Endothelial cell of umbilical vein (primary cell): ENCODE results near the gene UBL7. TPM values are rescaled to one million over a fixed set of nuclear protein-coding genes. Genes with fewer than 3 reads are reported as not detected.

Experiments
- BruUV-seq: library from RNA; stranded (reverse); fragments of 400-500 nt; replicated peaks from 2 replicates; lab custom pipeline; 2021; lab: Mats Ljungman, UMichigan
- CTCF ChIA-PET: fragments of 300-600, 350-600 bp; sonication (Branson Sonifier 250); formaldehyde crosslinking; loops from one replicate; lab custom pipeline; 2021; ENCODE audit warnings: antibody characterized with exemption, inconsistent platforms; lab: Charles Lee
- POLR2A ChIA-PET: fragments of 300-600, 350-600 bp; sonication (Branson Sonifier 250); formaldehyde crosslinking; loops from one replicate; lab custom pipeline; 2021; ENCODE audit warnings: antibody characterized with exemption, inconsistent platforms; lab: Charles Lee
- DNase-seq: peaks from one replicate; pipeline ENCODE4 v3.0.0-alpha.2; 2011; ENCODE audit warnings: low read depth, low spot score
- FAIRE-seq: peaks from 2 replicates; lab custom pipeline; 2011; peaks lifted over from hg19 to GRCh38; lab: Jason Lieb, UNC
- H2AFZ ChIP-seq: 2 replicates; pipeline ENCODE4 v1.6.0; 2012; ENCODE audit warnings: low read depth, low read length, control low read depth, inconsistent platforms
- H3K27ac ChIP-seq: 2 replicates; pipeline ENCODE4 v1.5.1; 2011; ENCODE audit warnings: low read depth, mild to moderate bottlenecking, control low read depth, low read length, moderate library complexity; ENCODE audit not compliant: insufficient read depth
- H3K27me3 ChIP-seq, 2 experiments: 2 replicates each; pipeline versions ENCODE4 v1.6.0 to v1.6.1; 2011; ENCODE audit warnings: low read length in 2 of 2, mixed read lengths in 1 of 2; ENCODE audit not compliant: control insufficient read depth in 2 of 2, insufficient read depth in 2 of 2
- H3K36me3 ChIP-seq, 2 experiments: 2 replicates in 1 of 2; 3 replicates in 1 of 2; pipeline ENCODE4 v1.5.1; 2011; ENCODE audit warnings: low read length in 2 of 2, mild to moderate bottlenecking in 1 of 2, moderate library complexity in 1 of 2; ENCODE audit not compliant: control insufficient read depth in 2 of 2, insufficient read depth in 2 of 2; ENCODE audit errors: extremely low read depth in 1 of 2
- H3K4me1 ChIP-seq: 3 replicates; pipeline ENCODE4 v1.5.1; 2011; ENCODE audit warnings: mild to moderate bottlenecking, low read length; ENCODE audit not compliant: control insufficient read depth, insufficient read depth; ENCODE audit errors: extremely low read depth
- H3K4me2 ChIP-seq: 2 replicates; pipeline ENCODE4 v1.6.1; 2011; ENCODE audit warnings: low read length, control low read depth, mixed read lengths; ENCODE audit not compliant: insufficient read depth
- H3K4me3 ChIP-seq, 3 experiments: fragments of 200-600 bp in 1 of 3; sonication (generic), shearing (Covaris generic) in 1 of 3; replicated peaks in 1 of 3; 2 replicates each; pipeline ENCODE4 v1.5.1; 2011 to 2016; ENCODE audit warnings: control low read depth in 3 of 3, low read length in 3 of 3, mild to moderate bottlenecking in 2 of 3, inconsistent platforms in 1 of 3, low read depth in 1 of 3, moderate library complexity in 1 of 3; ENCODE audit not compliant: insufficient read depth in 1 of 3
- H3K79me2 ChIP-seq: 2 replicates; pipeline ENCODE4 v1.6.0; 2012; ENCODE audit warnings: low read length, inconsistent platforms; ENCODE audit not compliant: control insufficient read depth, insufficient read depth
- H3K9ac ChIP-seq: replicated peaks from 2 replicates; pipeline ENCODE3; 2011; ENCODE audit warnings: low read length, control low read depth; ENCODE audit not compliant: insufficient read depth; ENCODE audit errors: extremely low read depth
- H3K9me1 ChIP-seq: replicated peaks from 3 replicates; pipeline ENCODE4 v1.6.0; 2011; ENCODE audit warnings: mild to moderate bottlenecking, low read length; ENCODE audit not compliant: control insufficient read depth, insufficient read depth; ENCODE audit errors: extremely low read depth
- H3K9me3 ChIP-seq: replicated peaks from 2 replicates; pipeline ENCODE4 v1.5.1; 2012; ENCODE audit warnings: low read length, inconsistent platforms; ENCODE audit not compliant: control insufficient read depth, insufficient read depth
- H4K20me1 ChIP-seq: replicated peaks from 2 replicates; pipeline ENCODE3; 2011; ENCODE audit warnings: mild to moderate bottlenecking, low read length; ENCODE audit not compliant: control insufficient read depth, insufficient read depth; ENCODE audit errors: extremely low read depth
- CTCF ChIP-seq, 2 donors: IDR thresholded peaks; 1 replicate in 1 of 2; 2 replicates in 1 of 2; pipeline ENCODE4 v1.5.1; 2011; ENCODE audit warnings: low read length in 2 of 2, mild to moderate bottlenecking in 2 of 2, moderate library complexity in 2 of 2, control low read depth in 1 of 2, inconsistent platforms in 1 of 2, low read depth in 1 of 2; ENCODE audit not compliant: insufficient read depth in 1 of 2; ENCODE audit errors: extremely low read depth in 1 of 2
- EZH2 ChIP-seq: IDR thresholded peaks from 2 replicates; pipeline ENCODE4 v1.6.1; 2012; ENCODE audit warnings: borderline replicate concordance, low read depth, mild to moderate bottlenecking, moderate library complexity, low read length, inconsistent platforms; ENCODE audit not compliant: severe bottlenecking
- FOS ChIP-seq: IDR thresholded peaks from 2 replicates; pipeline ENCODE4 v1.6.1; 2011; ENCODE audit warnings: mild to moderate bottlenecking, low read length, moderate library complexity, borderline replicate concordance; ENCODE audit not compliant: insufficient read depth
- GATA2 ChIP-seq: IDR thresholded peaks from 2 replicates; pipeline ENCODE4 v1.7.0; 2011; ENCODE audit warnings: low read depth, mild to moderate bottlenecking, moderate library complexity, mixed read lengths, low read length; ENCODE audit not compliant: insufficient read length, insufficient read depth
- JUN ChIP-seq: IDR thresholded peaks from 2 replicates; pipeline ENCODE4 v1.6.1; 2011; ENCODE audit warnings: borderline replicate concordance, low read depth; ENCODE audit not compliant: insufficient read length, insufficient read depth
- MAX ChIP-seq: IDR thresholded peaks from 2 replicates; pipeline ENCODE4 v1.6.1; 2011; ENCODE audit not compliant: insufficient read depth, insufficient read length
- MYC ChIP-seq: IDR thresholded peaks from one replicate; pipeline ENCODE4 v1.6.1; 2011; ENCODE audit warnings: mild to moderate bottlenecking, low read depth, low read length
- POLR2A ChIP-seq: IDR thresholded peaks from 2 replicates; pipeline ENCODE4 v1.6.1; 2012; ENCODE audit warnings: low read depth, mild to moderate bottlenecking, control low read depth, low read length
- POLR2AphosphoS5 ChIP-seq: IDR thresholded peaks from 2 replicates; pipeline ENCODE4 v1.6.1; 2012; ENCODE audit warnings: low read depth, mild to moderate bottlenecking, control low read depth, low read length, moderate library complexity; ENCODE audit not compliant: insufficient read depth
- dilution Hi-C: fragments of 300-500 bp; cut with MboI; formaldehyde crosslinking; loops from one replicate; pipeline ENCODE4 v1.15.0; 2019; ENCODE audit warnings: low sequenced_read_pairs; ENCODE audit not compliant: extremely low pct_ligation_motif_present
- intact Hi-C: fragments of 100-400 bp; cut with micrococcal nuclease; formaldehyde crosslinking; loops from one replicate; pipeline ENCODE4 v1.10.0; 2022
- polyA plus RNA-seq, 4 experiments: library from polyadenylated mRNA; depleted of rRNA in 3 of 4; stranded (reverse) in 3 of 4; unstranded in 1 of 4; fragments of >200 nt; gene quantifications; 2 replicates each; pipeline versions ENCODE4 v1.2.1 to v1.2.3, GENCODE V29; 2011 to 2012; ENCODE audit warnings: missing spikeins in 1 of 4
- total RNA-seq: library from RNA; stranded (reverse); gene quantifications from 2 replicates; pipeline ENCODE4 v1.2.3, GENCODE V29; 2021

UBL7 gene
- total and polyA plus RNA-seq, 2 donors (not counting 3 experiments of a cell fraction or from before 2014, with no cell fraction given): 32.8 to 90.4 TPM

- dilution Hi-C loops (no loop called here), intact Hi-C loops (no loop called here)
- no peaks in the 10 kb centered on the region for H3K9me1 ChIP-seq
- no peak overlapping the region for H2AFZ ChIP-seq
- H3K9ac ChIP-seq: no peak overlapping the region
- TF ChIP-seq MAX (no peak), FOS (no peak), EZH2 (no peak), JUN (no peak), GATA2 (no peak), POLR2AphosphoS5 (no peak), CTCF (IDR thresholded peaks at IDR 0.05; ENCODE audit: extremely low read depth in 1 of 2, insufficient read depth in 1 of 2, low read depth in 1 of 2, low read length in 2 of 2) (no peak), POLR2A (no peak), MYC (no peak)
- ChIA-PET POLR2A (no interaction called here), CTCF (no interaction called here)
- H3K9me3 ChIP-seq: no peaks in the 10 kb centered on the region
- H3K4me2 ChIP-seq: no peak overlapping the region
- BruUV-seq: no TSS peak
- H3K27ac ChIP-seq: no peak overlapping the region
- H3K36me3 ChIP-seq: no peaks in the 10 kb centered on the region
- no peaks in the 10 kb centered on the region for H4K20me1 ChIP-seq
- peaks cover 6% of the 10 kb centered on the region for H3K4me1 ChIP-seq
- no peaks in the 10 kb centered on the region for H3K79me2 ChIP-seq
- FAIRE-seq (no peak), DNase-seq (no peak)
- H3K4me3 ChIP-seq: no peak overlapping the region
- peaks cover 0 to 6% of the 10 kb centered on the region in 2 experiments for H3K27me3 ChIP-seq
Measured at GRCh38 chr15:74399100-74399499, 61.9 kb downstream of the UBL7 start.
